CD4-positive, alpha-beta memory T cell (primary cell): Measurements from ENCODE around the gene IFNA1. TPM values are rescaled to one million over a fixed set of nuclear protein-coding genes. Genes with fewer than 3 reads are reported as not detected.

Experiments used
- CTCF ChIA-PET: fragments of 350-600 bp; sonication (Branson Sonifier 250); formaldehyde crosslinking; loops from one replicate; lab custom pipeline; 2021; ENCODE audit warnings: inconsistent platforms; ENCODE audit not compliant: partially characterized antibody; lab: Charles Lee
- POLR2A ChIA-PET: fragments of 350-600 bp; sonication (Branson Sonifier 250); formaldehyde crosslinking; loops from one replicate; lab custom pipeline; 2021; ENCODE audit not compliant: partially characterized antibody; lab: Charles Lee
- DNase-seq, 5 donors: peaks; one replicate each; pipeline versions ENCODE4 v3.0.0 to v3.0.0-alpha.2; 2020 to 2022; ENCODE audit warnings: mixed read lengths in 1 of 5
- H3K27ac ChIP-seq: one replicate; pipeline ENCODE4 v1.7.0; 2013; ENCODE audit warnings: low read depth, low read length
- H3K27me3 ChIP-seq: 2 replicates; pipeline ENCODE4 v1.7.0; 2013; ENCODE audit warnings: mild to moderate bottlenecking, low read length, moderate library complexity; ENCODE audit not compliant: insufficient read depth
- H3K36me3 ChIP-seq: 2 replicates; pipeline ENCODE4 v1.7.0; 2013; ENCODE audit warnings: mild to moderate bottlenecking, low read length, moderate library complexity; ENCODE audit not compliant: insufficient read depth
- H3K4me1 ChIP-seq: 2 replicates; pipeline ENCODE4 v1.7.0; 2013; ENCODE audit warnings: mild to moderate bottlenecking, low read length, moderate library complexity; ENCODE audit not compliant: insufficient read depth
- H3K4me3 ChIP-seq, 2 donors: one replicate each; pipeline ENCODE4 v1.7.0; 2013; ENCODE audit warnings: low read length in 2 of 2, mild to moderate bottlenecking in 1 of 2
- H3K9me3 ChIP-seq, 2 donors: one replicate each; pipeline ENCODE4 v1.7.0; 2013; ENCODE audit warnings: low read length in 2 of 2, control low read depth in 1 of 2; ENCODE audit not compliant: control insufficient read depth in 1 of 2
- H3K27ac Mint-ChIP-seq, 7 donors: one replicate each; pipeline ENCODE4 v1.8.0; 2020 to 2021; ENCODE audit warnings: mixed read lengths in 7 of 7, mild to moderate bottlenecking in 6 of 7, inconsistent platforms in 3 of 7, moderate library complexity in 3 of 7
- H3K27me3 Mint-ChIP-seq, 2 donors: one replicate each; pipeline ENCODE4 v1.8.0; 2020 to 2021; ENCODE audit warnings: mixed read lengths in 2 of 2
- H3K36me3 Mint-ChIP-seq, 2 donors: one replicate each; pipeline ENCODE4 v1.8.0; 2020 to 2021; ENCODE audit warnings: mixed read lengths in 2 of 2, inconsistent platforms in 1 of 2, mild to moderate bottlenecking in 1 of 2
- H3K4me1 Mint-ChIP-seq, 4 donors: one replicate each; pipeline ENCODE4 v1.8.0; 2020 to 2021; ENCODE audit warnings: mixed read lengths in 4 of 4, mild to moderate bottlenecking in 1 of 4
- H3K4me3 Mint-ChIP-seq, 8 donors: one replicate each; pipeline ENCODE4 v1.8.0; 2020 to 2021; ENCODE audit warnings: mixed read lengths in 8 of 8, mild to moderate bottlenecking in 7 of 8, moderate library complexity in 6 of 8, inconsistent platforms in 3 of 8
- H3K9me3 Mint-ChIP-seq, 8 donors: one replicate each; pipeline ENCODE4 v1.8.0; 2020 to 2021; ENCODE audit warnings: mixed read lengths in 8 of 8, mild to moderate bottlenecking in 5 of 8, inconsistent platforms in 3 of 8, moderate library complexity in 1 of 8
- intact Hi-C: fragments of 100-400 bp; cut with micrococcal nuclease; formaldehyde crosslinking; loops from one replicate; pipeline ENCODE4 v1.15.1; 2023
- polyA plus RNA-seq, 2 donors: library from polyadenylated mRNA; unstranded; fragments of 300-500 nt; fragmentation: Illumina TruSeq; gene quantifications; one replicate each; pipeline ENCODE4 v1.2.3, GENCODE V29; 2021
- total RNA-seq, 2 experiments: library from RNA; stranded (reverse); gene quantifications; one replicate each; pipeline ENCODE4 v1.2.3, GENCODE V29; 2021

Gene IFNA1
- total and polyA plus RNA-seq, 4 experiments from 2014 or later = not detected

DNA sequence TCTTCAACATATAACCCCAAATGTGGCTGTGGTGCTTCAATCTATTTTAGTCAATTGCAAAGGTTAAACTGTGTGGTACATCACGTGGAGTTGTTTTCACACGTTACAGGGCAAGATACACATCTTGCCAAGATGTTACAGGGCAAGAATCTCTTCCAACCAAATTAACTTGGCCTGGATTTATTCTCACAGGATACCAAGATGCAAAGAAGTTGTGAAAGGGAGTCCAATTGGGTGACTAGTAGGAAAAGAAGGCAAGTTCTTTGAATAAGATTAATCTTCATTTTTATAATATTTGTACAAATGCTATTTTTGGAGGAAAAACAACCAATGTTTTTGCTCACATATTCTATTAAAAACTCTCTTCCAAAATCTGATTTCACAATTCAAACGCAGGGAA lies 36.1 kb upstream of the IFNA1 start:
- peaks cover 25 to 28% of the 10 kb centered on the region in 2 donors for H3K27me3 Mint-ChIP-seq

DNA sequence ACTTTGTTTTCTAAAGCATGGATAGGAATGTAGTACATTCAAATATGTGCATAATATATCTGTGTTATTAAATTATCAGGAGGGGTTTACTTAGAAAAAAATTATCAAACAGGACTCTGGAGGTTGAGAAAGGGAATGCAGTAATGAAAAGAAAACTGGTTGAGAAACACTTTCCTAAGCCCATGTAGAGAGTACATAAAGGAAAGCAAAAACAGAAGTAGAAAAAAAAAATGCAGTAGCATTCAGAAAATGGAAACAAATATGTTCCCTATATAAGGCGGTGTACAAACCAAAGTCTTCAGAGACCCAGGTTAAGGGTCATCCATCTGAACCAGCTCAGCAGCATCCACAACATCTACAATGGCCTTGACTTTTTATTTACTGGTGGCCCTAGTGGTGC lies 31.4 kb upstream of the IFNA1 start, which contains the start of gene IFNA8:
Gene IFNA8, plus strand, starts transcription at position 301 of the 400 bp plus-strand sequence. Its CDS starts 60 bp downstream, at position 361.
- Histone ChIP-seq H3K27ac (no peak within 1 kb of the TSS), H3K36me3 (no peaks in the 10 kb centered on the region), H3K9me3 (no peaks in the 10 kb centered on the region), H3K4me3 (no peak within 1 kb of the TSS), H3K4me1 (no peaks in the 10 kb centered on the region), H3K27me3 (no peaks in the 10 kb centered on the region)
- H3K4me3 Mint-ChIP-seq = no peak within 1 kb of the TSS
- H3K27ac Mint-ChIP-seq = no peak within 1 kb of the TSS
- no peak for DNase-seq
- peaks cover 0 to 5% (median 1%) of the 10 kb centered on the region in 4 donors for H3K4me1 Mint-ChIP-seq
- ChIA-PET CTCF (interaction anchor here (0.7 to 1.8 kb wide), 4 partner anchors 10 to 83 kb away, joined by 3 to 5 read pairs (median 4); no protein-coding TSS in a partner anchor), POLR2A (no interaction called here)
- H3K27me3 Mint-ChIP-seq = peaks cover 7 to 12% of the 10 kb centered on the region in 2 donors
- H3K36me3 Mint-ChIP-seq = no peaks in the 10 kb centered on the region
- intact Hi-C loops = no loop called here
- no peaks in the 10 kb centered on the region for H3K9me3 Mint-ChIP-seq

More for the DNA sequence above, 36.1 kb upstream of the IFNA1 start:
- intact Hi-C loops = no loop called here
- H3K9me3 Mint-ChIP-seq = no peaks in the 10 kb centered on the region
- DNase-seq = no peak
- H3K36me3 Mint-ChIP-seq = no peaks in the 10 kb centered on the region
- no peak overlapping the region for H3K4me3 Mint-ChIP-seq
- Histone ChIP-seq H3K27ac (no peak overlapping the region), H3K9me3 (no peaks in the 10 kb centered on the region), H3K36me3 (no peaks in the 10 kb centered on the region), H3K4me3 (no peak overlapping the region), H3K27me3 (peaks cover 6% of the 10 kb centered on the region), H3K4me1 (peaks cover 9% of the 10 kb centered on the region)
- ChIA-PET CTCF (interaction anchor here (2.1 to 2.6 kb wide), 2 partner anchors 10 to 78 kb away, joined by 8 to 10 read pairs; no protein-coding TSS in a partner anchor), POLR2A (no interaction called here)
- peaks cover 3 to 12% (median 7%) of the 10 kb centered on the region in 4 donors for H3K4me1 Mint-ChIP-seq
- H3K27ac Mint-ChIP-seq = no peak overlapping the region

DNA sequence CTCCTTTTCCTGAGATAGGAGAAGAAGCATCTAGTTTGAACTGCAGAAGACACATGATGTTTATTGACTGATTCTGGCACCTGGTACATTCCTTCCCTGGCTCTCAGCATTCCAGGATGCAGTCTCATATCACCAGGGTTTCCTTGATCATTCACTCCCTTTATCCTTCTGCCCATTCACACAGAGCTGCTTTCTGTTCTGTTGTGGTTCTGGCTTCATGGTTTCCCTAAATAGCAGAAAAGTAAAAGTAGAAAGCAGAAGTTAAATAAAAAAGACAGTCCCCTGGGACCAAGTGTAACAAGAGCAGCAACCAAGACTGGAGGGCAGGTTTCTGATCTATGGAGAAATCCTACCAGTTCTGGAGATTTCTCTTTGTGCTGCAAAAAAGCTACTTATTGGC lies 28.1 kb upstream of the IFNA1 start:
- POLR2A ChIA-PET = no interaction called here
- no peaks in the 10 kb centered on the region for H3K36me3 Mint-ChIP-seq
- peaks cover 7 to 16% of the 10 kb centered on the region in 2 donors for H3K27me3 Mint-ChIP-seq
- Histone ChIP-seq H3K4me1 (no peaks in the 10 kb centered on the region), H3K36me3 (no peaks in the 10 kb centered on the region), H3K9me3 (no peaks in the 10 kb centered on the region), H3K27ac (no peak overlapping the region), H3K27me3 (no peaks in the 10 kb centered on the region), H3K4me3 (no peak overlapping the region)
- CTCF ChIA-PET = interaction anchor here (0.8 kb wide), 1 partner anchor 16 kb away, joined by 4 read pairs; no protein-coding TSS in a partner anchor
- intact Hi-C loops = no loop called here
- H3K4me1 Mint-ChIP-seq = peaks cover 0 to 7% (median 2%) of the 10 kb centered on the region in 4 donors
- no peak for DNase-seq
- H3K27ac Mint-ChIP-seq = no peak overlapping the region
- H3K4me3 Mint-ChIP-seq = no peak overlapping the region
- H3K9me3 Mint-ChIP-seq = no peaks in the 10 kb centered on the region

DNA sequence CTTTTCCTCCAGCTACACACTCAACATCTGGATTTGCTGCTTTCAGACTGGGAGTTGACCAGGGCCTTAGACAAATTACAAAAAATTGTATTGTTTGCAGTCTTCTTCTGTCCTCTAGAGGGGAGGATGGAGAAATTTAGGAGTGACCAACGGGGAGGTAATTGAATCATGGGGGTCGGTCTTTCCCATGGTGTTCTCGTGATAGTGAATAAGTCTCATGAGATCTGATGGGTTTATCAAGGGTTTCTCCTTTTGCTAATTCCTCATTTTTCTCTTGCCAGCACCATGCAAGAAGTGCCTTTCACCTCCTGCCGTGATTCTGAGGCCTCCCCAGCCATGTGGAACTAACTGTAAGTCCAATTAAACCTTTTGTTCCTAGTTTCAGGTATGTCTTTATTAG lies 27.1 kb upstream of the IFNA1 start:
- ChIA-PET CTCF (no interaction called here), POLR2A (interaction anchor here (1.0 kb wide), 1 partner anchor 78 kb away, joined by 3 read pairs; no protein-coding TSS in a partner anchor)
- no peak overlapping the region for H3K4me3 ChIP-seq
- no peaks in the 10 kb centered on the region for H3K4me1 ChIP-seq
- Mint-ChIP-seq H3K4me3 (no peak overlapping the region), H3K27ac (no peak overlapping the region), H3K4me1 (peaks cover 0 to 7% (median 2%) of the 10 kb centered on the region in 4 donors), H3K27me3 (peaks cover 7 to 16% of the 10 kb centered on the region in 2 donors), H3K36me3 (no peaks in the 10 kb centered on the region), H3K9me3 (no peaks in the 10 kb centered on the region)
- intact Hi-C loops = no loop called here
- DNase-seq = no peak
- H3K27me3 ChIP-seq = no peaks in the 10 kb centered on the region
- H3K36me3 ChIP-seq = no peaks in the 10 kb centered on the region
- H3K27ac ChIP-seq = no peak overlapping the region
- no peaks in the 10 kb centered on the region for H3K9me3 ChIP-seq

DNA sequence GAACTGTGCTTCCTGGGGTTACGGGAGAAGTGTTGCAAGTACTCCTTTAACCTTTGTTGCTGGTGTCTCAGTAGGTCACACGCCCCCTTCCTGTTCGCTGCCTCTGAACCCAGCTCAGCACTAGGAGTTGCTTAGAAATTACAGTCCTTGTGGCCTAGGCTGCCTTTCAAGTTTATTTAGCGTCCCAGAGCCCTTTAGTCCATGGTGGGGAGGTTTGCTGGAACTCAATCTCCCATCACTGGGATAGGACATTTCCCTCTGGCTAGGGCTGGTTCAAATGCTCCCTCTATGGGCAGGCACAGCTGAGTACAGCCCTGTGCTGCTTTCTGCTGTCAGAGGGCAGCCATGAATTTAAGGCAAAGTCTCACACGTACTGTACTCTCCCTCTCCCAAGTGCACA lies 26.6 kb upstream of the IFNA1 start:
- Mint-ChIP-seq H3K4me3 (no peak overlapping the region), H3K27ac (no peak overlapping the region), H3K36me3 (no peaks in the 10 kb centered on the region), H3K27me3 (peaks cover 7 to 16% of the 10 kb centered on the region in 2 donors), H3K4me1 (peaks cover 0 to 7% (median 2%) of the 10 kb centered on the region in 4 donors), H3K9me3 (no peaks in the 10 kb centered on the region)
- intact Hi-C loops = no loop called here
- no peaks in the 10 kb centered on the region for H3K4me1 ChIP-seq
- no peak overlapping the region for H3K27ac ChIP-seq
- ChIA-PET CTCF (no interaction called here), POLR2A (interaction anchor here (1.0 kb wide), 1 partner anchor 79 kb away, joined by 3 read pairs; no protein-coding TSS in a partner anchor)
- no peaks in the 10 kb centered on the region for H3K36me3 ChIP-seq
- DNase-seq = no peak
- no peak overlapping the region for H3K4me3 ChIP-seq
- no peaks in the 10 kb centered on the region for H3K9me3 ChIP-seq
- H3K27me3 ChIP-seq = no peaks in the 10 kb centered on the region

DNA sequence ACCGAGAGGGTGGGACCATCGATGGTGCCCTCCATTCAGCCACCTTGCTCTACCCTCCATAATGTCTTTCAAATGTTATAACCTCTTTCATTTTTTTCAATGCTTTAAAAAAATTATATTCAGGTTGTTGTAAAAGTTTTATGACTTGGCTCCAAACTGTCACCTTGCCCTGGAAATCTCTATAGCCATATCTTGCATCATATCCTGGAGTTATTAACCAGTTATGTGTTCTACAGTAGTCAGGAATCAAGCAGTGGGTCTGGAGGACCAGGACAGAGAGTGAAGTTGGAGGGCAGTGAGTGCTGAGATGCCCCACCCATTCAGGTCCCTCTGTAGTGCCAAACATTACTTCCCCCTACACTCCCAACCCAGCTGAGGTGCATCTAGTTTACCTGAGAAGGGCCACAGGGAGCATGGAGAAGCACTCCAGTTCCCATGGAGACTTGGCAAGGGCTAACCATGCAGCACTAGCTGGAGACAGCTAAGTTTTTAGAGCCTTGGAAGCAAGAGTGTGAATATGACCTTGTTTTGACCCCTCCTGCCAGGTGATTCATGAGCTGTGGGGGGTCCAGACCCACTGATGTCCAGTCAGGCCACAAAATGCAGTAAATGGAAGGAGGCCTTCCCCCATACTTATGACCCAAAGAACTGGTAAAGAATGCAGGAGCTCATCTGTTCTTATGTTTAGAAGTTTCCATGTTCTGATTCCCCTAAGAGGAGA lies 25.9 kb upstream of the IFNA1 start:
- no peak overlapping the region for H3K27ac Mint-ChIP-seq
- Histone ChIP-seq H3K27ac (no peak overlapping the region), H3K27me3 (no peaks in the 10 kb centered on the region), H3K4me1 (no peaks in the 10 kb centered on the region), H3K4me3 (no peak overlapping the region), H3K9me3 (no peaks in the 10 kb centered on the region), H3K36me3 (no peaks in the 10 kb centered on the region)
- no peak for DNase-seq
- intact Hi-C loops = no loop called here
- POLR2A ChIA-PET = interaction anchor here (1.0 kb wide), 1 partner anchor 80 kb away, joined by 3 read pairs; no protein-coding TSS in a partner anchor
- no peak overlapping the region for H3K4me3 Mint-ChIP-seq
- H3K4me1 Mint-ChIP-seq = peaks cover 0 to 7% (median 2%) of the 10 kb centered on the region in 4 donors
- peaks cover 9 to 16% of the 10 kb centered on the region in 2 donors for H3K27me3 Mint-ChIP-seq
- H3K36me3 Mint-ChIP-seq = no peaks in the 10 kb centered on the region
- CTCF ChIA-PET = interaction anchor here (1.1 kb wide), 1 partner anchor 18 kb away, joined by 3 read pairs; no protein-coding TSS in a partner anchor
- no peaks in the 10 kb centered on the region for H3K9me3 Mint-ChIP-seq

DNA sequence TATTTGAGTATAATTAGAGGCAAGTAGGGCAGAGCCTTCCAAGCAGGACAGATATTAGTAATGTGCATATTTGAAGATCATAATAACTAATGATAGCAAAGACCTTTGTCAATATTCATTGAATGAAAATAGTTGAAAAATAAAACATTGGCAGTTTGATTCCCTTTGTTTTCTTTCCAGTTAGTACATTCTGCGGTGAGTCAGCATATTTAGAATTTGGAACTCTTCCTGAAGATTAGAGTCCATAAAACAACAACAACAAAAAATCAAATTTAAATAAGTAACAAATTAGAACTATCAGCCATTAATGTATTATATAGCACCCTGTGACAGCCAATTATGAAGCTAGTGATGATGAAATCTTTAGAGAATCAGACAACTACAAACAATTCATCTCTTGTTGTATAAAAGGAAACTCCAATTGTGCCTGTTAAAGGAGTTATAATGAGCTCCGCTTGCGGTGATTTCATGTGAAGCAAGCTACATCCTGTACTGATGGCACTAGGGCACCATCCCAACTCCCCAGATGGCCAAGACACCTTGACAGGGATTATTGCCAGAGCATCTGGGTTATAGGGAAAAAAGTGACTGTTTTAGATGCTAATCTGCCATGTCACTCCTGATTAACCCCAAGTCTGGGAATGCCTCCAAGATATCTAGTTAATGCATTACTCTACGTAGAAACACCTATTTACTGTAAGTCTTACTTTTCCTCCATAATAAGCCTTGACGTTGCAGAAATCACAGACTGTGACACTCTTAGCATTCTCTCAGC lies 24.6 kb upstream of the IFNA1 start:
- H3K36me3 Mint-ChIP-seq = no peaks in the 10 kb centered on the region
- ChIA-PET POLR2A (no interaction called here), CTCF (no interaction called here)

More for the DNA sequence above, 24.6 kb upstream of the IFNA1 start:
- Mint-ChIP-seq H3K4me3 (no peak overlapping the region), H3K9me3 (no peaks in the 10 kb centered on the region), H3K4me1 (peaks cover 0 to 7% (median 2%) of the 10 kb centered on the region in 4 donors), H3K27me3 (peaks cover 6 to 12% of the 10 kb centered on the region in 2 donors), H3K27ac (no peak overlapping the region)
- Histone ChIP-seq H3K27ac (no peak overlapping the region), H3K4me1 (no peaks in the 10 kb centered on the region), H3K4me3 (no peak overlapping the region), H3K9me3 (no peaks in the 10 kb centered on the region), H3K36me3 (no peaks in the 10 kb centered on the region), H3K27me3 (no peaks in the 10 kb centered on the region)
- intact Hi-C loops = no loop called here
- DNase-seq = no peak
